PFSK-1 (cell line): ENCODE data around the gene ZNF540.

Experiments
- FOXP2 ChIP-seq: optimal IDR thresholded peaks from 2 replicates; pipeline ENCODE3; 2011; ENCODE audit warnings: borderline replicate concordance, control low read depth, inconsistent platforms; ENCODE audit not compliant: insufficient read depth; ENCODE audit errors: extremely low read length, extremely low read depth
- POLR2AphosphoS5 ChIP-seq: IDR thresholded peaks from 2 replicates; pipeline ENCODE4 v1.6.1; 2012; ENCODE audit warnings: low read depth, mild to moderate bottlenecking, control low read depth, low read length, moderate library complexity
- TF ChIP-seq, protein P1 (sequence below), 2 experiments: IDR thresholded peaks; 2 replicates each; pipeline versions ENCODE4 v1.6.1 to v1.8.0; 2011 to 2012; ENCODE audit warnings: low read depth in 2 of 2, low read length in 2 of 2, control low read depth in 1 of 2, inconsistent platforms in 1 of 2, mild to moderate bottlenecking in 1 of 2, moderate library complexity in 1 of 2; ENCODE audit not compliant: insufficient read depth in 1 of 2

Gene ZNF540

DNA sequence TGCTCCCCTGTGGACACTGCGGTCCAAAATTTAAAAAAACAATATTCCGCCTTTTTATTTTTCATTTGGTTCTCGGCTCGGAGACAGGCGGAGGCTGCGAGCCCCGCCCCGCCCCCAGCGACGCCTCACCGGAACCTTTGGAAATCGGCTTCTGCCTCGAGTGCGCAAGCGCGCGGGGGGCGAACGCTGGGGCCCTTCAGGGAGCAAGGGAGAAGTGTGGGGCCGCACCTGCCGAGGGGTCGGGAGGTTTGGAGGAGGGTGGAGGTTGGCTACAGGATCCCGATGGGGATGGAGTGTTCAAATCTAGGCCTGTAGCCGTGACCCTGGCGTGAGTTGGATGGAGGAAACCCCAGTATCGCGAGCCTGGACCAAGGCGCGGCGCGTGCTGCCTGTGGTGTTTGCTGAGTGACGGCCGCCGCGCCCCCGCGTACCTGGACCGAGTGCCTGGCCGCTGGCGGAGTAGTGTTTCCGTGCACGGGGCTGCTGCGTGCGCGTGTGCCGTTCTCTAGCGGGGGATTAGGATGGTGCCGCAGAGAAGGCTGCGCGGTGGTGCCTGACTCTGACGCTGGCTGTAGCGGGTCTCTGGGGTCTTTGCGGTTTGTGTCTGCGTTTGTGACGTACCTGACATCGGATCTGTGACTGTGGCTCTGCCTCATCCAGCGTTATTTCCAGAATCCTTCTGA is 61.2 kb downstream of the ZNF540 start:
- 0 out of 2 replicates have a peak, but pooled peaks have one; percentile 60 for TF ChIP-seq POLR2AphosphoS5
- TF ChIP-seq FOXP2 = peak; percentile 57
- TF ChIP-seq, protein P1, sequence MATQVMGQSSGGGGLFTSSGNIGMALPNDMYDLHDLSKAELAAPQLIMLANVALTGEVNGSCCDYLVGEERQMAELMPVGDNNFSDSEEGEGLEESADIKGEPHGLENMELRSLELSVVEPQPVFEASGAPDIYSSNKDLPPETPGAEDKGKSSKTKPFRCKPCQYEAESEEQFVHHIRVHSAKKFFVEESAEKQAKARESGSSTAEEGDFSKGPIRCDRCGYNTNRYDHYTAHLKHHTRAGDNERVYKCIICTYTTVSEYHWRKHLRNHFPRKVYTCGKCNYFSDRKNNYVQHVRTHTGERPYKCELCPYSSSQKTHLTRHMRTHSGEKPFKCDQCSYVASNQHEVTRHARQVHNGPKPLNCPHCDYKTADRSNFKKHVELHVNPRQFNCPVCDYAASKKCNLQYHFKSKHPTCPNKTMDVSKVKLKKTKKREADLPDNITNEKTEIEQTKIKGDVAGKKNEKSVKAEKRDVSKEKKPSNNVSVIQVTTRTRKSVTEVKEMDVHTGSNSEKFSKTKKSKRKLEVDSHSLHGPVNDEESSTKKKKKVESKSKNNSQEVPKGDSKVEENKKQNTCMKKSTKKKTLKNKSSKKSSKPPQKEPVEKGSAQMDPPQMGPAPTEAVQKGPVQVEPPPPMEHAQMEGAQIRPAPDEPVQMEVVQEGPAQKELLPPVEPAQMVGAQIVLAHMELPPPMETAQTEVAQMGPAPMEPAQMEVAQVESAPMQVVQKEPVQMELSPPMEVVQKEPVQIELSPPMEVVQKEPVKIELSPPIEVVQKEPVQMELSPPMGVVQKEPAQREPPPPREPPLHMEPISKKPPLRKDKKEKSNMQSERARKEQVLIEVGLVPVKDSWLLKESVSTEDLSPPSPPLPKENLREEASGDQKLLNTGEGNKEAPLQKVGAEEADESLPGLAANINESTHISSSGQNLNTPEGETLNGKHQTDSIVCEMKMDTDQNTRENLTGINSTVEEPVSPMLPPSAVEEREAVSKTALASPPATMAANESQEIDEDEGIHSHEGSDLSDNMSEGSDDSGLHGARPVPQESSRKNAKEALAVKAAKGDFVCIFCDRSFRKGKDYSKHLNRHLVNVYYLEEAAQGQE (IDR thresholded peaks at IDR 0.05; ENCODE audit: insufficient read depth in 1 of 2, low read depth in 2 of 2, low read length in 2 of 2) = no peak
